Pons (tissue), 1 donor: ENCODE data around the gene ADIPOR2.

Experiments used
- DNase-seq: peaks from one replicate; pipeline ENCODE4 v3.0.0-alpha.2; 2016; ENCODE audit warnings: low spot score

Gene ADIPOR2

DNA sequence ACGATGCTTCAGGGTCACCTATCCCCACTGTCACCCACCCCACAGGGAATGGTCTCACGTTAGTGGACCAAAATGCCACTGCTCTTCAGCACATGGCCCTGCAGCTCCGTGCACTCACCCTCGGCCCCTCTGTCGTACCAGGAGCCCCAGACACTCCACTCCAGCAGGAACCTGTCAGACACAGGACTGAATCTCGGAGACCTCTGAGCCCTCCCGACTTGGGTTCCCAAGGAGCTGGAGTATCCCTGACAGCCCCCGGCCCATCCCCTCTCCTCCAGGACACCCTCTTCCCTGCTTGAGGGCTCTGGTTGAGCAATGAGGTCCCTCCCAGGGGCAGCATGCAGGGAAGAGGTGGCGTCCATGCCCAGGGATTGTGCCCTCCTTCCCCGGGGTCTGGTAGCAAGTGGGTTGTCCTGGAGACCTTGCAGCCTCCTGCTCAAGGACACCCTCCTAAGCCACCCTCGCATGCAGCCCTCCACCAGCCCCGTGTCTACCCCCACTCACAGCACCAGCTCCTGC lies 109.1 kb downstream of the ADIPOR2 start:
- DNase-seq = no peak

DNA sequence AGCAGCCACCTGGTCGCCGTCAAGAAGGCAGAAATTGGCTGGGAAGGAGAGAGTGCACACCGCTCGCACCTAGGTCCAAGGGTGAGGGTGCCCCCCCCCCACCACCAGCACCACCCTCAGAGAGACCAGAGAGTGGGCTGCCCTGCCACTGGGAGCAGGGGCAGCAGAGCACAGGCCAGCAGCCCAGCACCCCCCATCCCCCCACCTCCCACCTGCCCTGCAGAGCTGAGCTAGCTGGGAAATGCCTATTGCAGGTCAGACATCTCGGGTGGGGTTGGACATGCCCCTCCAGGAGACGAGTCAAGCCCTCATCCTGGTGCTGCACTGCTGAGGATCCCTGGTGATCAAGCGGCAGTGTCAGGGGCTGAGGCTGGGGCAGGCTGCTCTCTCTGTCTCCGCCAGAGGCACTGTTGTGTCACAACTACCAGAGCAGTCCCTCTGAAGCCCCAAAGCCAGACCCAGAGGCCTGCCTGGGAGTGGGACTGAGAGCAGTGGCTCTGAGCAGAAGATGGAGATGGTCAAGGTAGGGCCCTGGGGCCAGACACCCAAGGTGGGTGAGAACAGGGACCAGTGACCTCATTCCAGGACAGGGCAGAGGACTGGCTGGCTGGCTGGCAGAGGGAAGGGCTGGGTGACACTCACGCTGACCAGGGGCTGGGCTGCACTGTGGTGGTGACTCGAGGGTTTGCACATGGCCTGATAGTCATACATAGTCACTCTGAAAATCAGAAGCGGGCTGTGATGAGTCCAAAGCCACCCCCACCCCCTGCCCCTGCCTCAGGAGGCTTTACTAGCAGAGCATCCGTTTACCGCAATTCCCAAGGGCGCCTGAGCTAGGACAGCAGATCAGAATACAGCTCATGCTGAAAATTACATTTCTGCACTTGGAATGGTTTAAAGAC lies 109.8 kb downstream of the ADIPOR2 start:
- DNase-seq = peak; percentile 68

DNA sequence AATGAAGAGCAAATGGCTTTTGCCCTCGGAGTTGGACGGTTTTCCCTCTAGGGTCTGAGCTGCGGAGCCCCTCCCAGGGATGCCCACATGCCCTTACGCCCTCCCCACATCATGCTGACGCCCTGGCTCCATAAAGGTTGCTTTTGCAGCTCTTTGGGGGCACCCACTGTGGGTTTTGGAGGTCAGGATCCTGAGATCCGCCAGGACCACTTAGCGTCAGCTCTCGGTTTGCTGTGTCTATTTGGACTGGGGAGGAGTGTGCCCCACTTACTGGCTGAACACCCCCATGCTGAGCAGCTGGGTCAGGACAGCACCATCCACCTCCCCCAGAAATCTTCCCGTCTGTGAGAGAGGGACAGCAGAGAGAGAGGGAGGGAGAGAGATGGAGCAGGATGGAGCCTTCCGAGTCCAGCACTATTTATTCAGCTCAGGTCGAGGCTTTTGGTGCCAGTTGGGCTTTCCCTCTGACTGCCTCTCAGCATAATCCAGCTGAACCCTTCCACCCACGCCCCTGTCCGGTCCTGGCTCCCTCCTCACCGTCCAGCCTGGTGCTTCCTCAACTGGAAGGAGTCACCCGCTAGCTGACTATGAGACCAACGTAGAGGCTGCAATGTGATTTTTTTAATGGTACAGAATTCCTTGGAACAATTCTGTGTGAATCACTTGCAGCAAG lies 110.6 kb downstream of the ADIPOR2 start:
- no peak for DNase-seq

DNA sequence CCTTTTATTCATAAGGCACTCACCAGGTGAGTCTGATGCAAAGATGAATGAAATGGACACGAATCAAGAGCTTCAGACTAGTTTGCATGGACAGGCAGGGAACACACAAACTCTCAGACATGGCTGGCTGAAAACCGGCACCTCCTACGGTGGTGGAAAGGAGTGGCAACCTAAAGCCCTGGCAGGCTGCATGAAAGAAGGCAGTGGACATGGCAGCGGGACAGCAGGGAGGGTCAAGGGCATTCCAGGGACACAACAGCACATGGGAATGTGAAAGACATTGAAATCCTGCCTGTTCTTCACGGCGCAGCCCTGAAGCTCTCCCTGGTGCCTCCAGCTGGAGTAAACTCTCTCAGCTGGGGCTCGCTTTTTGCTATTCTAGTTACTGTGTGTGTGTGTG lies 112.9 kb downstream of the ADIPOR2 start:
- no peak for DNase-seq

DNA sequence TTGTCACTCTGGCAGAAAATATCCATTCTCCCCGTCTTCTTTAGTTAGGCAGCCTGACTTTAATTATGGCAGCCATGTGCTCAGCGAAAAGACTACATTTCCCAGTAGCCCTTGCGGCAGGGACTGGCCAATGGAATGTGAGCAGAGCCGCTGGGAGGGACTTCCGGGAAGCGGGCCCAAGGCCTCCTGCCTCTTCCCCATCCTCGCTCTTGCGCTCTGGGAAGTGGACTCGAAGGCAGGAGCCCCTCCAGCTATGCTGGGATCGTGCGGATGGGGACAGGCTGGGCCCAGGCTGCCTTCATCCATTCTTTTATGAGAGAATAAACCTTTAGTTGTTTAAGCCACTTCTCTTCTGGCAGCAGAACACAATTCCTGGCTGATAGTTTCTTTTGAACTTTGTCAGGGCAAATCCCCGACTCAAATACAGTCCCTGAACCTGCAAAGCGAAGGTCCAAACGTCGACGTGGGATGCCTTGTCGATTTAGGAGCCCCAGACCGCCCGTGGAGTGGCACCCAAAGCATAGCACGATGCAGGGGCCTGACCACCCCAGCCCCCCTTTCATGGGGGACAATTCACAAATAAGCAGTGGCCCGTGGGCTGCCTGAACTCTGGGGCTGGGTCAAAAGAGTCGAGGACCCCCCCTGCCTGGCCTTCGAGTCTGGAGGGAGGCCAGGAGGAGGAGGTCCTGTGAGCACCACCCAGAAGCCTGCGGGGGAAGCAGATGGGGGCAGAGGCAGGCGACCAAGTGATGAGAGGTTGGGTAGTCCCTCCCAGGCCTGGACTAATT lies 113.9 kb downstream of the ADIPOR2 start:
- DNase-seq = peak; percentile 92

DNA sequence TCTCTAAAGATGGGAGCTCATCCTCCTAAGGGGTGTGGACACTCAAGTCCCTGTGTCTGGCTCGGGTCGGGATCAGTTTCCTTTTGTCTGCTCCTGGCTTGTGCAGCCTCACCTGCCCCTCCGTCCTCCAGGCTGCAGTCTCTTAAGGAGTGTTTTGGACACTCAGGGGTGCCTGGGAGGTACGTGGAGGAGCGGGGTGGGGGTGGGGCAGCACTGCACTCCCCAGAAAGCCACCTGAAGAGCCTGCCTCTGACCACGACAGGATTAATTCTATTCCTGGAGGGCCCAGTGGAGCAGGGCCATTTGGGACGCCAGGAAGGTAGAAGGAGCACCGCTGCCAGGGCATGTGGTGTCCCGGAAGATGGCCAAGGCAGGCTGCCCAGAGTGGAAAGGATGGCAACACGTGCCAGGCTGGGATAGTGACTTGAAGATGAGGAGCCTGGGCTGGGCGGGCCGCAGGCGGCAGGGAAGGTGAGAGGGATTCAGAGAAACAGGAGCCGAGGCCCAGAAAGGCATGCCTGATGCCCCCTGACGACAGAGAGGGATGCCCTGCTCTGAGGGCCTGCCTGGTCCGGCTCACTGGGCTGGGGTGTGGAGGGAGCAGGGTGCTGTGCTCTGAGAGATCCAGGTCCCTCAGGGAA lies 114.7 kb downstream of the ADIPOR2 start:
- DNase-seq = no peak

DNA sequence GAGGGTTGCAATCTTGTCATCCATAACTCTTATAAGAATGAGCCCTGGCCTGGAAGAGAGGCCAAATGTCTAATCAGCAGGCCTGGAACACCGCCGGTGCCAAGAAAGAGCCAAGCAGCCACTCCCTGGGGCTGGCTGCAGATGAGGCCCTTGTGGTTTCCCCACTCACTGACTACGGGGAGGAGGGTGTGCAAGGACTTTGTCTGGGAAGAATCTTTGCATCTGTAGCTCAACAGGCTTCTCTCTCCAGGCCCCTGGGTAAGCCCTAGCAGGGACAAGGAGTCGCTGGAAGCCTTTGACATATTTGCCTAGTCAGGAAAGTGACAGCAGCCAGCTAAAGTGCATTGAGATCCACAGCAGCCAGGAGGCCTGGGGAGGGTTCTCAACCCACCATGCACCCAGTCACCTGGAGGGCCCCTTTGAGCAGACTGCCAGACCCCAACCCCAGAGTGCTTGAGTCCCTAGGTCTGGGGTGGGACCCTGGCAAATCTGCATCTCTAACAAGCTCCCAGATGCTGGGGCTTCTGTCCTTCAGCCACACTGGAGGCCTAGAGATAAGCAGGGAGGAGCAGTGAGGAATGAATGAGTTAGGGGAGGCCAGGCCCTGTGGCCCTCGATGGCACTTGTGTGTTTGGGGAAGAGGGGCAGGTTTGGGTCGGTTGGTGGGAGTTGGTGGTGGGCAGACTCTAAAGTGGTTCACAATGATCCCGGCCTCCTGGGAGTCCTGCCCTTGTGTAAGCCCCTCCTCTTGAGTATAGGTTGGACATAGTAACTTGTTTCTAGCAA lies 115.6 kb downstream of the ADIPOR2 start:
- DNase-seq = no peak

DNA sequence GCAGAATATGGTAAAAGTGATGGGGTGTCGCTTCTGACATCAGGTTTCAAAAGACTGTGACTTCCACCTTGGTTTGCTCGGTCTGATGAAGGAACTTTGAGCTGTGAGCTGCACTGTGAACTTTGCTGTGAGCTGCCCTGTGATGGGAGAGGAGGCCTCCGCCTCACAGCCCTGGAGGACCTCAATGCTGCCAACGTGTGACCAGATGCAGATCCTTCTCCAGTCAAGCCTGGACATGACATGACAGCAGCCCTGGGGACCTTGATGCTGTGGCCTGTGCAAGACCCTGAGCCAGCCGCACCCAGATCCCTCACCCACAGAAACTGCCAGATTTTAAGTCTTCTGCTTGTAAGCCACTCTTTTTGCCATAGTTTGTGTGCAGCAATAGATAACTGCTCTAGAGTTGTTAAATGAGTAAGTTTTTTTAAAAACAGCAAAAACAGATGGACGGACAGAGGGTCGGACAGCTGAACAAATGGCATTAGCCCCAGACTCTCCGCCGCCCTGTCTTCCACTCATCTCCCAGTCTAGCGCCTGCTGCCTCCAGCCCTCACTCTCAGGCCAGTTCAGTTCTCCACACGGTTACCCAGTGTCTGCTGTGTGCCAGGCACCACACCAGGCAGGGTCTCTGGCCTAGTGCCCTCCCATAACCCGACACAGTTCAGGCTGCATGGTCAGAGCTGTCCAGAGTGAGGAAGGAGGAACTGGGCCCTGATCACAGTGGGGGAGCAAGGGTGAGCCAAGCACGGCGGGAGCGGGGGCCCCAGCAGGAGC lies 116.4 kb downstream of the ADIPOR2 start:
- no peak for DNase-seq

DNA sequence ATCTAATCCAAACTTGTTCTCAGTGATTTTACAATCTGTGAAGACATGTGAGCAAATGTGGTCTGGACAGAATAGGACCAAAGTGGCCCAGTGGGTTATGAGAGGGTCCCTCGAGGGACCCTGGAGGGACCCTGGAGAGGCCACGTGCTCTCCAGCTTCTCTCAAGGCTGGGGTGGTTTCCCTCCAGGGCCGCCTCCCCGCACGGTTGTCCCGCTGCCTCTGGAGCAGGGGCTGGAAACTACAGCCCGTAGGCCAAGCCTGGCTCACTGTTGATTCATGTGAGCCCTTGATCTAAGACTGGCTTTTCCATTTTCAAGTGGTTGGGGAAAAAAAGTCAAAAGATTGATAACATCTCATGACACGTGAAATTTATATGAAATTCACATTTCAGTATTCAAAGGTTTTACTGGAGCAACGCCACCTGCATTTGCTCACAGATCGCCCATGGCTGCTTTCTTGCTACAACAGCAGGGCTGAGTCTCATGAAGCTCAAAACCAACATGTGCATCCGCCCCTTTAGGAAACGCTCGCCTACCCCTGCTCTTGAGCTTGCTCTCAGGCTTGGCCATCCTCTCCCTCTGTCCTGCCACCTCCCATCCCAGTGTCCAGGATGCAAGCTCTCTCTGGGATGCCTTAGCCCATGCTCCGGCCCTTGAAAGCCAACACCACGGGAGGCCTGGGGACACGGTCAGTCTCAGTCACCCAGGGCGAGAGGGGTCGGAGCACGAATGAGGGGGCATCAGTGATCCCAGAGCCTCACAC lies 117.3 kb downstream of the ADIPOR2 start:
- DNase-seq = no peak

DNA sequence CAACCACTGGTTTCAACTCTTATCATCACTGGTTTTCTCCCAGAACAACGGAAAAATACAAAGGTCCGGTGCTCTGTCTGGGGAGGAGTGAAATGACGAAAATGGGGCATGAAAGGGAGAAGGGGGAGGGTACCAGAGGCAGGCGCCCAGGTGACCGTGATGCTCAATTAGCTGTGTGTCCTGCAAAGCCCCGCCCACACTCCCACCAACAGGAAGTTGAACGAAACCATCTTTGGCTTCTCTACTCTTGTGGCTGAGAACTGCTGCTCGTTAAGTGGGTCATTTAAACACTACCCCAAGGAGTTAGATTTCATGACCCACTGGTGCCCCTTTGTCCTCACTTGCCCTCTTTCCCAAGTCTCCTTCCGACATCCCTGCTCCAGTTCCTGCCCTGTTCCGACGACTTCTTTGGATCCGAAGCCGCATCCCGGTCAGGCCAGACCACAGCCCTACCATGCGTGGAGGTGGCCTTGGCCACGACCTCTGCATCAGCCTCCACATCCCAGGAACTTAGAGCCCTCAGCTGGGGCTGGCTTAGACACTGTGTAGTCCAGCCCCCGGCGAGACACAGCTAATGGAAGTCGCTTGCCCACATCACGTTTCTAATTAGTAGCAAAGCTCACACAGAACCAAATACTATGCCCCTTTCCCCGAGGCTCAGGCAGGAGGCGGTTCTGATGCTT lies 118.1 kb downstream of the ADIPOR2 start:
- no peak for DNase-seq

DNA sequence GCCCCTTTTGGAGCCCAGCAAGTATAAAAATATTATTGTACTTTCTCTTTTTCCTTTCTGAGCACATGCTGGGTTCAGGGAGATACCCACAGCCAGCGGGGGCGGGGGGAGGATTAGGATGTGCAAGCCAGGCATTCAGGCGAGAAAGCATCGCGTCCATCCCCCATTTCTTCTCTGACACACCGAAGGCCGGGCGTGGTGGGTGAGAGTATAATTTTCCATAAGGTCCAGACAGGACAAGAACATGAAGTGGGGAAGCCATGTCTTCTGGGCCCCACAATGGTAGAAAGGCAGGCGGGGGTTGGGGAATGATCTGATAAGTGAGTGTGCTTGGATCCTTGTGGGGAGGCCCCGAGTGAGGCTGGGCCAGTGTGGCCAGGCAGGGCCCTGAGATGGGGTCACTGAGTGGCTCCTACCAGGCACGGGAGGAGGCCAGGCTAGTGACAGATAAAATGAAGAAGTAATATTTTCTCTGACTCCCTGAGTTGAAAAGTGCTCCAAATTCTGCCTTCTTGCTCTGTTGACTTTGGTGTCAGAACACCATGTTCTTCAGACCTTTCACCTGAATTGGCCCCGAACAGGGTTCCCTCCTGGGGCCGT lies 118.8 kb downstream of the ADIPOR2 start:
- no peak for DNase-seq

DNA sequence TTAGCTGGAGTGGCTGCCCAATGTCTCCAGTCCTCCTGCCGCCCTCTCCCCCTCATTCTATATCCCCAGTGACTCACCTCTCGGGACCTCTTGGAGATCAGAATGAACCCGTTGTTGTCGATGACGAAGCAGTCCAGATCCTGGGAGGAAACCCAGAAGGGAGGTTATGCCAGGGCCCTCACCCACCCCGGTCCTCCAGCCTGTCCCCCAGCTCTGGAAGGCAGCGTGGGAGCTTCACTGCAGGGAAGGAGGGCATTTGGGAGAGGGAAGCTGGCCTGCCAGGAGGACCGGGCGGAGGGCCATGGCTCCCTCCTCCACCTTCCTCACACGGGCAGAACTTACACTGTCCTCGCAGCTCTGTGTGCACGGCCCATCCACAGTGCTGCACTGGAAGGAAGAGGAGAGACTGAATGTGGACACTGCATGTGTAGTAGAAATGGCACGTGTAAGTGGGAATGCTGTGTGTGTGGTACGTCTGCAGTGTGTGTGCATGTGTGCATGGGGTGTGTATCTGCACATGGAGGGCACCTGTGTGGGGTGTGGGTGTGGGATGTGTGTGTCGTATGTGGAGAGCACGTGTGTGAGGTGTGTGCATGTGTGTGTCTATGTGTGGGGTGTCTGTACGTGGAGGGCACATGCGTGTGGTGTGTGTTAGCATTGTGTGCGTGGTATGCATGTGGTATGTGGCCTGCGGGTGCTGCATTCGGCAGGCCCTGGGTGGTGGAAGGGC lies 119.5 kb downstream of the ADIPOR2 start:
- no peak for DNase-seq

DNA sequence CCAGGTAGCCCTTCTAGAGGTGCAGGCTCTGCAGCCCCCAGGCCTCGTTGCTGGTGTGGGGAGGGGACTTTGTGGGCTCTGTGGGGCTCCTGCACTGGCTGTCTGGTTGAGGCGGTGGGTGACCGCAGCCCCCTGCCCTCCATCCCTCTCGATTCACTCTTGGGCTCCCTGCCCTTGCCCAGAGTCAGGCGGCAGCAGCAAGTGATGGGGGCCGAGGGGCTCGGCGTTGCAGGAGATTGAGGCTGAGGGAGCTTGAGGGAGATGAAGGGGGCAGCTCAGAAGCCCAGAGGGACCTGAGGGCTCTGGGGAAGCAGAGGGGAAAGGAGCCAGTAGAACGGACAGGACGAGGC lies 120.0 kb downstream of the ADIPOR2 start:
- no peak for DNase-seq

DNA sequence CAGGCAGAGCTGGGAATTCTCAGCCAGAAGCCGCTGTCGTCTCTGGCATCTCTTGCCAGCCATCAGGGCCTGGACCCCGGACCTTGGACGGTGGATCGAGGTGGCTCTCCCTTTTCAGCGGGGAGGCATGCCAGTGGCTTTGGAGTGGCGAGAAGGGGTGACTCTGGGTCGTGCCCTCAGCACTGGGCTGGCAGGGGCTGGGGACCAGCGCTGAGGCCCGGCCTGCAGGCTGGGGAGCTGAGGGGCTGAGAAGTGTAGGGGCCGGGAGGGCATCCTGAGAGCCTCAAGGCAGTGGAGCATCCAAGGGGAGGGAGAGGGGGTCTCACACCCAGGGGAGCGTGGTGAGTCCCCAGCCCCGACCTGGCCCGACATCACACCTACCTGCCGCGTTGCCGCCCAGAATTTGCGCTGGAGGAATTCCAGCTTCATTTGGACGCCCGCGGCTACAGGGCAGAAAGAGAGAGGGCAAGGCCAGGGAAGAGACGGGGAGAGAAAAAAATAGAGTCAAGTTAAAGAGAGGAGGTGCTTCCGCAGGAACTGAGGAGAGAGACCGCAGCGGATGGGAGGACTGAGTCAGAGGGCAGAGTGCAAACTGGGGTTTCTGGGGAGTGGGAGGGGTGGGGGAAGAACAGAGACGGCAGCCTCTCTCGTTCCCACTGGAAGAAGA lies 120.5 kb downstream of the ADIPOR2 start:
- DNase-seq = no peak

DNA sequence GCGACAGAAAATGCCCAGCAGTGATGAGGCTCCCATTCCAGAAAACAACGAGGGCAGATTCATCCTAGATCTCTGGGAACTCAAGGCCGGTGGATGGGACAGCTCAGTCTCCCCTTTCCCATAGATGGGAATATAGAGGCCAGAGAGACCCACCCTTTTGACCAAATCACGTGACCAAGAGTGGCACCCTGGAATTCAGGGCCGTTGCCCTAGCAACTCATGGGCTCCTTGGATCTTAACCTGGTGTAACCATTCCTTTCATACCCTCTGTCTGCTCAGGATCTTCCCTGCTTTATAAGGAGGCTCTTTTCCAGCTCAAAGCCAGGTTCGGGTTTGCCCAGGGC lies 121.0 kb downstream of the ADIPOR2 start:
- DNase-seq = no peak

DNA sequence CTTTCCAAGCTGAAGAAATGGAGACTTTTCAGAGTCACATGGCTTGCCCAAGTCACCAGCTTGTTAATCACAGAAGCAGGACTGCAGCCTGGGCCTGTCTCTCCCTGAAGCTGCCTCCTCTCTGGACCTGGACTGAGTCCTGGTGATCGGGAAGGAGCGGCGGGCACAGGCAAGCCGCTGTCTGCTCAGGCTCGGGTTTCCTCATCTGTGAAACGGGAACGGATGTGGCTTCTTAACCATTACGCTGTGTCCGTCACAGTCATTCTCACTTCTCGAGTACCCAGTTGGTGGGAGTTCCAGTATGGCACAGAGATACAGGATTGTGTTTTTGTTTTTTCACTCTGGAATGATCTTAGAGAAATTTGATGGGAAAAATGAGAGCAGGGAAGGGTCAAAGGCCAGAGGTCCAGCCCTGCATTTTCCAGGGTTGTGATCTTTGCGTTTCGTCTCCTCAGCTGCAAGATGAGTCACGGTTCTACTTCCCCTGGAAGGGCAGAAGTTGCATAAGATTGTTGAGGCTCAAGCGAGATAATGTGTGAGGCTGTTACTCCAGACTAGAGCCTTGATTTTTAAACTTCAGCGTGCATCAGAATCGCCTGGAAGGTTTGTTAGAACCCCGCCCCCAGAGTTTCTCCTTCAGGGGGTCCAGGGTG lies 121.9 kb downstream of the ADIPOR2 start:
- peak; percentile 69 for DNase-seq

DNA sequence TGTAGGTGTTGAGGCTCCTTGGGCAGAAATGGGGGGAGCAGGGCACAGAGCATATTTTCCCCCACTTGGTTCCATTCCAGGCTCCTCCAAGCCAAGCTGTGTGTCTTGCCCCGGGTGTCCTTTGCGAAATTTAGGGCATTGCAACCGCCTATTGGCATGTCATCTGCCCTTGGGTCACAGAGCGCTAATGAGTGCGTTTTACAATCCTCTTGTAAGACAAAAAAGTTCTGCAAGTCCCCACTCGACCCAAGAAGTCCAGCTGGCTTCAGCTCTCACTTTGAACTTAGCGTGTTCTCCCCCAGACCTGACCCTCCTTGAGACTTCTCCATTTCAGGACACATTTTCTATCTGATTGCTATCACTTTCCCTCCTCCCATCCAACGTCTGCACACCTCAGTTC lies 123.4 kb downstream of the ADIPOR2 start:
- DNase-seq = no peak
